Keratinocyte (primary cell): ENCODE data around the gene PHRF1.

ENCODE experiments used
- CTCF ChIP-seq, 3 experiments: IDR thresholded peaks in 1 of 3; conservative IDR thresholded peaks in 1 of 3; optimal IDR thresholded peaks in 1 of 3; 2 replicates in 2 of 3; 3 replicates in 1 of 3; pipeline versions ENCODE3 to v1.5.1; 2011; ENCODE audit warnings: low read length in 3 of 3, mild to moderate bottlenecking in 3 of 3, moderate library complexity in 2 of 3, control low read depth in 1 of 3, inconsistent platforms in 1 of 3; ENCODE audit not compliant: insufficient read depth in 2 of 3; ENCODE audit errors: extremely low read depth in 1 of 3
- EZH2 ChIP-seq: IDR thresholded peaks from one replicate; pipeline ENCODE4 v1.6.1; 2012; ENCODE audit warnings: inconsistent platforms, mild to moderate bottlenecking, low read length, moderate library complexity

- TF ChIP-seq EZH2 (no peak), CTCF (optimal IDR thresholded peaks at IDR 0.05 in 1 of 3, IDR thresholded peaks at IDR 0.05 in 1 of 3, conservative IDR thresholded peaks at IDR 0.05 in 1 of 3; ENCODE audit: extremely low read depth in 1 of 3, insufficient read depth in 2 of 3, low read length in 3 of 3) (no peak)
These were observed 74.2 kb downstream of the PHRF1 start for GRCh38 chr11:650482-650881.
